Brain microvascular endothelial cell (primary cell): ENCODE measurements around the gene SPATA2L.
"Not testable (repeated sequence)": the region's sequence is repeated elsewhere in the genome, so short reads cannot be mapped to it uniquely, and the experiment has no call there.

Source experiments
- DNase-seq: peaks from one replicate; pipeline ENCODE4 v3.0.0-alpha.2; 2020
- H3K27ac ChIP-seq: fragments of 250-450 bp; sonication (Bioruptor Pico); 2 replicates; pipeline ENCODE4 v1.5.1; 2020; ENCODE audit warnings: mild to moderate bottlenecking, moderate library complexity
- H3K27me3 ChIP-seq: fragments of 250-450 bp; sonication (Bioruptor Pico); replicated peaks from 2 replicates; pipeline ENCODE4 v1.5.1; 2020; ENCODE audit warnings: mild to moderate bottlenecking
- H3K36me3 ChIP-seq: fragments of 250-450 bp; sonication (Bioruptor Pico); replicated peaks from 2 replicates; pipeline ENCODE4 v1.5.1; 2020; ENCODE audit warnings: mild to moderate bottlenecking
- H3K4me3 ChIP-seq: 2 replicates; pipeline ENCODE4 v1.5.1; 2011; ENCODE audit warnings: low read depth, mild to moderate bottlenecking, control low read depth, low read length, moderate library complexity
- CTCF ChIP-seq: IDR thresholded peaks from 2 replicates; pipeline ENCODE4 v1.5.1; 2011; ENCODE audit warnings: low read depth, mild to moderate bottlenecking, moderate library complexity, low read length, control low read depth, inconsistent platforms; ENCODE audit errors: missing control alignments
- in situ Hi-C: cut with HindIII; loops from 2 replicates; pipeline ENCODE4 v1.10.0; 2017; ENCODE audit warnings: low sequenced_read_pairs, low pct_ligation_motif_present

The SPATA2L gene

GRCh38 chr16:89667633-89668032, 33.9 kb downstream of the SPATA2L start:
- DNase-seq = no peak
- H3K27ac ChIP-seq = no peak overlapping the region
- peaks cover 8% of the 10 kb centered on the region for H3K36me3 ChIP-seq
- in situ Hi-C loops = no loop called here
- H3K27me3 ChIP-seq = no peaks in the 10 kb centered on the region
- TF ChIP-seq CTCF = no peak
- H3K4me3 ChIP-seq = no peak overlapping the region

DNA sequence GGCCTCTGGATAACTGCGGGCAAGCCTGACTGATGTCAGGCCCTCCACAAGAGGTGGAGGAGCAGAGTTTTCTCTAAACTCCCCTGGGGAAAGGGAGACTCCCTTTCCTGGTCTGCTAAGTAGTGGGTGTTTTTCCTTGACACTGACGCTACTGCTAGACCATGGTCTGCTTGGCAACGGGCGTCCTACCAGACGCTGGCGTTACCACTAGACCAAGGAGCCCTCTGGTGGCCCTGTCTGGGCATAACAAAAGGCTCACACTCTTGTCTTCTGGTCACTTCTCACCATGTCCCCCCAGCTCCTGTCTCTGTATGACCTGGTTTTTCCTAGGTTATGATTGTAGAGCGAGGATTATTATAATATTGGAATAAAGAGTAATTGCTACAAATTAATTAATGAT, 34.5 kb downstream of the SPATA2L start:
- peak; percentile 69 for TF ChIP-seq CTCF
- H3K36me3 ChIP-seq, H3K27me3 ChIP-seq, in situ Hi-C loops, H3K27ac ChIP-seq, H3K4me3 ChIP-seq: not testable (repeated sequence)
- DNase-seq = peak; percentile 63

GRCh38 chr16:89664238-89664637, 37.3 kb downstream of the SPATA2L start:
- peaks cover 24% of the 10 kb centered on the region for H3K36me3 ChIP-seq
- H3K4me3 ChIP-seq, H3K27ac ChIP-seq, DNase-seq, H3K27me3 ChIP-seq, in situ Hi-C loops: not testable (repeated sequence)

DNA sequence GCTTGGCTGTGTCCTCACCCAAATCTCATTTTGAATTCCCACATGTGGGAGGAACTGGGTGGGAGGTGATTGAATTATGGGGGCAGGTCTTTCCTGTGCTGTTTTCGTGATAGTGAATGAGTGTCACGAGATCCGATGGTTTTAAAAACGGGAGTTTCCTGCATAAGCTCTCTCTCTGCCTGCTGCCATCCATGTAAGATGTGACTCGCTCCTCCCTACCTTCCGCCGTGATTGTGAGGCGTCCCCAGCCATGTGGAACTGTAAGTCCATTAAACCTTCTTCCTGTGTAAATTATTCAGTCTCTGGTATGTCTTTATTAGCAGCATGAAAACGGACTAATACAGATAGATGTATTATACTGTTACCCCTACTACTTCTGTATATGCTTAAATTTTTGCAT, 40.3 kb downstream of the SPATA2L start:
- TF ChIP-seq CTCF = no peak
- in situ Hi-C loops = no loop called here
- no peaks in the 10 kb centered on the region for H3K27me3 ChIP-seq
- no peak for DNase-seq
- H3K36me3 ChIP-seq = peaks cover 24% of the 10 kb centered on the region
- no peak overlapping the region for H3K4me3 ChIP-seq
- no peak overlapping the region for H3K27ac ChIP-seq

DNA sequence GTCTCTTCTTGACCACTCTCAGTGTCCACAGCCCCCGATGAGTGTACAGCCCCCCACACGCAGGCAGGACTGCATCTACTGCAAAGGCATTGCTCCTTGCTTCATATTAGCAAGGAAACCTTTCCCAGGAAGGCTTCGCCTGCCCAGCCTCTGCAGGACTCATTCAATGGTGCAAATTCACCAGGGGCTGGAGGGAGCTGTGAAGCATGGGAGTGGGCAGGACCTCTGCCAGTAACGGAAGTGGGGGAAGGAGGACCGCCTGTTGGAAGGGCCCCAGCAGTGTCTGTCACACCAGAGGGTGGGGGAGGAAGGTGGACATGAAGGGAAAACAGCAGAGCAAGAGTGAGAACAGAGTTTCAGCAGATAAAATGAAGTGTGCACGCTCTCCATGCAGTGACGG, 41.4 kb downstream of the SPATA2L start:
- no peak for TF ChIP-seq CTCF
- H3K27me3 ChIP-seq = no peaks in the 10 kb centered on the region
- H3K36me3 ChIP-seq = peaks cover 24% of the 10 kb centered on the region
- H3K4me3 ChIP-seq = no peak overlapping the region
- in situ Hi-C loops = no loop called here
- DNase-seq = no peak
- H3K27ac ChIP-seq = no peak overlapping the region

- no peak for DNase-seq
- Histone ChIP-seq H3K4me3 (peak overlapping the region; percentile 97), H3K27ac (peak overlapping the region; percentile 72), H3K27me3 (no peaks in the 10 kb centered on the region), H3K36me3 (peaks cover 20% of the 10 kb centered on the region)
- no peak for TF ChIP-seq CTCF
- in situ Hi-C loops = no loop called here
Measured at GRCh38 chr16:89658221-89658879, 43.2 kb downstream of the SPATA2L start.
